ENCODE results near the gene UBL4A. TPM values are rescaled to one million over a fixed set of nuclear protein-coding genes. Genes with fewer than 3 reads are reported as not detected.

The UBL4A gene
- total RNA-seq, 2 experiments from 2014 or later, result 45.2 to 47.6 TPM

- no peak for DNase-seq
- H3K27ac Mint-ChIP-seq, result peak overlapping the region; percentile 90
- H3K36me3 Mint-ChIP-seq (ENCODE audit: low read depth), result peaks cover 8% of the 10 kb centered on the region
- no peaks in the 10 kb centered on the region for H3K27me3 Mint-ChIP-seq
- no peak for ATAC-seq
- ChIA-PET POLR2A (interaction anchor here (1.3 kb wide), 1 partner anchor 30 kb away, joined by 4 read pairs; the partner anchor contains the start of genes G6PD and IKBKG), CTCF (interaction anchor here (0.6 to 1.5 kb wide), 3 partner anchors 9 to 548 kb away, joined by 3 to 5 read pairs (median 3); no protein-coding TSS in a partner anchor)
- H3K4me3 Mint-ChIP-seq, result peak overlapping the region; percentile 81
- intact Hi-C loops (cut with DNase I, micrococcal nuclease), result loop anchor here (1.0 to 2.0 kb wide), 3 partner anchors 10 to 80 kb away; partner anchors contain the start of genes G6PD (in 1 of the 2), GDI1 (in 1 of the 2) and IKBKG (in 1 of the 2)
- H3K9me3 Mint-ChIP-seq (ENCODE audit: low read depth), result no peaks in the 10 kb centered on the region
- H3K4me1 Mint-ChIP-seq, result peaks cover 23% of the 10 kb centered on the region
Observed at GRCh38 chrX:154517101-154517781, 30.8 kb upstream of the UBL4A start.

GRCh38 chrX:154516656-154517100 is 30.3 kb upstream of the UBL4A start:
- Mint-ChIP-seq H3K27me3 (no peaks in the 10 kb centered on the region), H3K9me3 (ENCODE audit: low read depth) (no peaks in the 10 kb centered on the region), H3K4me1 (peaks cover 26% of the 10 kb centered on the region), H3K4me3 (peak overlapping the region; percentile 81), H3K36me3 (ENCODE audit: low read depth) (peaks cover 8% of the 10 kb centered on the region), H3K27ac (peak overlapping the region; percentile 90)
- ATAC-seq (peak; percentile 1), DNase-seq (peak; percentile 16)
- CTCF ChIA-PET, result interaction anchor here (0.6 to 1.5 kb wide), 2 partner anchors 10 to 548 kb away, joined by 3 to 5 read pairs; no protein-coding TSS in a partner anchor
- intact Hi-C loops (cut with DNase I, micrococcal nuclease), result loop anchor here (1.0 to 2.0 kb wide), 15 partner anchors 11 to 722 kb away; partner anchors contain the start of genes IKBKG (in 2 of the 2), LAGE3 (in 2 of the 2), DKC1 (in 1 of the 2) and G6PD (in 1 of the 2)
- POLR2A ChIA-PET, result interaction anchor here (1.3 kb wide), 1 partner anchor 30 kb away, joined by 4 read pairs; the partner anchor contains the start of genes G6PD and IKBKG

- Mint-ChIP-seq H3K4me1 (peaks cover 30% of the 10 kb centered on the region), H3K9me3 (ENCODE audit: low read depth) (no peaks in the 10 kb centered on the region), H3K27me3 (no peaks in the 10 kb centered on the region), H3K36me3 (ENCODE audit: low read depth) (peaks cover 8% of the 10 kb centered on the region), H3K27ac (peak within 1 kb of the TSS; percentile 90), H3K4me3 (peak within 1 kb of the TSS; percentile 81)
- CTCF ChIA-PET, result interaction anchor here (1.5 kb wide), 1 partner anchor 11 kb away, joined by 5 read pairs; no protein-coding TSS in a partner anchor
- peak; percentile 98 for ATAC-seq
- intact Hi-C loops (cut with DNase I, micrococcal nuclease), result loop anchor here (1.0 to 2.0 kb wide), 14 partner anchors 26 to 722 kb away; partner anchors contain the start of genes IKBKG (in 2 of the 2), LAGE3 (in 2 of the 2), DKC1 (in 1 of the 2) and G6PD (in 1 of the 2)
- POLR2A ChIA-PET, result no interaction called here
- peak; percentile 97 for DNase-seq
Observed at GRCh38 chrX:154515966-154516655, 29.7 kb upstream of the UBL4A start, which contains the start of gene FAM3A. FAM3A (minus strand) TSS chrX:154516232; CDS start chrX:154515772, 460 bp downstream.

GRCh38 chrX:154515090-154515965 is 28.9 kb upstream of the UBL4A start:
- Mint-ChIP-seq H3K9me3 (ENCODE audit: low read depth) (no peaks in the 10 kb centered on the region), H3K27ac (peak overlapping the region; percentile 78), H3K4me1 (peaks cover 34% of the 10 kb centered on the region), H3K36me3 (ENCODE audit: low read depth) (peaks cover 15% of the 10 kb centered on the region), H3K4me3 (peak overlapping the region; percentile 81), H3K27me3 (no peaks in the 10 kb centered on the region)
- ChIA-PET CTCF (no interaction called here), POLR2A (interaction anchor here (0.6 kb wide), 1 partner anchor 11 kb away, joined by 3 read pairs; no protein-coding TSS in a partner anchor)
- intact Hi-C loops (cut with DNase I, micrococcal nuclease), result no loop called here
- DNase-seq, result peak; percentile 34
- ATAC-seq, result no peak

- ChIA-PET CTCF (no interaction called here), POLR2A (no interaction called here)
- H3K27ac Mint-ChIP-seq, result peak overlapping the region; percentile 73
- H3K4me3 Mint-ChIP-seq, result peak overlapping the region; percentile 32
- no peaks in the 10 kb centered on the region for H3K9me3 Mint-ChIP-seq (ENCODE audit: low read depth)
- H3K27me3 Mint-ChIP-seq, result no peaks in the 10 kb centered on the region
- ATAC-seq, result no peak
- DNase-seq, result no peak
- H3K4me1 Mint-ChIP-seq, result peaks cover 34% of the 10 kb centered on the region
- intact Hi-C loops (cut with DNase I, micrococcal nuclease), result no loop called here
- peaks cover 27% of the 10 kb centered on the region for H3K36me3 Mint-ChIP-seq (ENCODE audit: low read depth)
Observed at GRCh38 chrX:154513716-154514115, 27.3 kb upstream of the UBL4A start.

- Mint-ChIP-seq H3K9me3 (ENCODE audit: low read depth) (no peaks in the 10 kb centered on the region), H3K27me3 (no peaks in the 10 kb centered on the region), H3K4me1 (peaks cover 34% of the 10 kb centered on the region), H3K36me3 (ENCODE audit: low read depth) (peaks cover 31% of the 10 kb centered on the region), H3K27ac (no peak overlapping the region), H3K4me3 (no peak overlapping the region)
- ChIA-PET POLR2A (no interaction called here), CTCF (no interaction called here)
- ATAC-seq, result no peak
- DNase-seq, result no peak
- intact Hi-C loops (cut with DNase I, micrococcal nuclease), result no loop called here
Observed at GRCh38 chrX:154512879-154513553, 26.6 kb upstream of the UBL4A start.

- peak overlapping the region; percentile 31 for H3K27ac Mint-ChIP-seq
- H3K27me3 Mint-ChIP-seq, result no peaks in the 10 kb centered on the region
- ChIA-PET POLR2A (no interaction called here), CTCF (no interaction called here)
- ATAC-seq, result no peak
- H3K36me3 Mint-ChIP-seq (ENCODE audit: low read depth), result peaks cover 32% of the 10 kb centered on the region
- no peak overlapping the region for H3K4me3 Mint-ChIP-seq
- peaks cover 33% of the 10 kb centered on the region for H3K4me1 Mint-ChIP-seq
- no peaks in the 10 kb centered on the region for H3K9me3 Mint-ChIP-seq (ENCODE audit: low read depth)
- no peak for DNase-seq
- intact Hi-C loops (cut with DNase I, micrococcal nuclease), result no loop called here
Observed at GRCh38 chrX:154511761-154512160, 25.3 kb upstream of the UBL4A start.

GRCh38 chrX:154509455-154509854 is 23.0 kb upstream of the UBL4A start:
- intact Hi-C loops (cut with DNase I, micrococcal nuclease), result no loop called here
- ChIA-PET POLR2A (no interaction called here), CTCF (no interaction called here)
- Mint-ChIP-seq H3K4me3 (no peak overlapping the region), H3K4me1 (peaks cover 23% of the 10 kb centered on the region), H3K27ac (no peak overlapping the region), H3K27me3 (no peaks in the 10 kb centered on the region), H3K36me3 (ENCODE audit: low read depth) (peaks cover 31% of the 10 kb centered on the region), H3K9me3 (ENCODE audit: low read depth) (no peaks in the 10 kb centered on the region)
- ATAC-seq (no peak), DNase-seq (no peak)

GRCh38 chrX:154508384-154508745 is 21.9 kb upstream of the UBL4A start:
- peaks cover 27% of the 10 kb centered on the region for H3K36me3 Mint-ChIP-seq (ENCODE audit: low read depth)
- intact Hi-C loops (cut with DNase I, micrococcal nuclease), result no loop called here
- ChIA-PET POLR2A (no interaction called here), CTCF (interaction anchor here (0.6 kb wide), 1 partner anchor 9 kb away, joined by 3 read pairs; no protein-coding TSS in a partner anchor)
- H3K9me3 Mint-ChIP-seq (ENCODE audit: low read depth), result no peaks in the 10 kb centered on the region
- DNase-seq, result no peak
- H3K4me3 Mint-ChIP-seq, result no peak overlapping the region
- H3K4me1 Mint-ChIP-seq, result peaks cover 16% of the 10 kb centered on the region
- H3K27ac Mint-ChIP-seq, result no peak overlapping the region
- H3K27me3 Mint-ChIP-seq, result no peaks in the 10 kb centered on the region
- ATAC-seq, result no peak

GRCh38 chrX:154507673-154508383 is 21.4 kb upstream of the UBL4A start:
- peaks cover 27% of the 10 kb centered on the region for H3K36me3 Mint-ChIP-seq (ENCODE audit: low read depth)
- H3K4me3 Mint-ChIP-seq, result no peak overlapping the region
- intact Hi-C loops (cut with DNase I, micrococcal nuclease), result no loop called here
- ATAC-seq (no peak), DNase-seq (no peak)
- no peaks in the 10 kb centered on the region for H3K27me3 Mint-ChIP-seq
- POLR2A ChIA-PET, result no interaction called here
- peaks cover 15% of the 10 kb centered on the region for H3K4me1 Mint-ChIP-seq
- no peaks in the 10 kb centered on the region for H3K9me3 Mint-ChIP-seq (ENCODE audit: low read depth)
- CTCF ChIA-PET, result interaction anchor here (0.6 kb wide), 1 partner anchor 10 kb away, joined by 3 read pairs; no protein-coding TSS in a partner anchor
- no peak overlapping the region for H3K27ac Mint-ChIP-seq
